IPS DF 4.7 (cell line): Measurements from ENCODE around the gene NSUN3.

ENCODE experiments used
- DNase-seq: peaks from one replicate; pipeline ENCODE4 v3.0.0-alpha.2; 2013; ENCODE audit warnings: low spot score; ENCODE audit errors: extremely low read depth

Gene NSUN3

DNA sequence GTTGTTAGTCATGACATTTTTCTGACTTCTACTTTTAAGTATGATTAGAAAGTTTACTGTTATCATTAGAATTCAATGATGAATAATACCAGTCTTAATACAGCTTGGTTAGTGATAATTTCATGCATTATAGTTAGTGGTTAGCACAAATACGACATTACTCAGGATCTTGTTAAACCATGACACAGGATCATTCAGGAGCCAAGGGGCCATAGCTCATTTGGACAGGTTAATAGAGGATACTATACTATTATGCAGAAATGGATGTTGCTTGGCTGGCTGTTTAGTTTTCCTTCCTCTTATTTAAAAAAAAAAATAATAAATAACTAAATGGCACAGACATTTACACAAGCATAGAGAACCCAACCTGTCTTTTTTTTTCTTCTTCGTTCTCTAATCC is 55.5 kb downstream of the NSUN3 start:
- no peak for DNase-seq

DNA sequence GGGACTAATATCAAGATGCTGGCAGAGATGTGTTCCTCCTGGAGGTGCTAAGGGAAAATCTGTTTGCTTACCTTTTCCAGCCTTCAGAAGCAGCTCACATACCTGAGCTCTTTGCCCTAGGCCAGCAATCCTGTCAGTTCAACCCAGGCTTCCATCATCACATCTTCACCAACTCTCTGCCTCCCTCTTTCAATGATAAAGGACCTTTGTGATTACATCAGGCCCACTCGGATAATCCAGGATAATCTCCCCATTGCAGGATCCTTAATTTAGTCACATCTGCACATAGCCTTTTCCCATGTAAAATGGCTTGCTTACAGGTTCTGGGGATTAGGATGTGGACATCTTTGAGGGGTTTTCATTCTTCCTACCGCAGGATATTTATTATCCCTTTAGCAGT is 58.3 kb downstream of the NSUN3 start:
- no peak for DNase-seq

- no peak for DNase-seq
These were observed 64.3 kb downstream of the NSUN3 start for GRCh38 chr3:94127115-94127514.

DNA sequence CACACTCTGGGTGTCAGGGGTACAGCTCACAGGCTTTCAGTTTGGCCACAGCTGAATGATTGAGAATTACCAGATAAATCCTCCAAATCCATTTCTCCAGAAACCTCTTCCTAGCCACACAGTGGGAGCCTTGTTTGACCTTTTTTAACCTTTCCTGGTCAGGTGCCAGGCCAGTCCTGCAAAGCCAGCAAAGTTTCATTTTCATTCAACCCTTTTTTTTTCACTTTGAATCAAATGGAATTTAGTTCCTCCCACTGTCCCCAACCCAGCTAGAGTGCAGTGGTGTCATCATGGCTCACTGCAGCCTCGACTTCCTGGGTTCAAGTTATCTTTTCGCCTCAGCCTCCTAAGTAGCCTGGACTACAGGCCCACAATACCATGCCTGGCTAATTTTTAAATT is 67.8 kb downstream of the NSUN3 start:
- DNase-seq, result no peak

GRCh38 chr3:94132777-94133176 is 69.9 kb downstream of the NSUN3 start:
- DNase-seq, result no peak

DNA sequence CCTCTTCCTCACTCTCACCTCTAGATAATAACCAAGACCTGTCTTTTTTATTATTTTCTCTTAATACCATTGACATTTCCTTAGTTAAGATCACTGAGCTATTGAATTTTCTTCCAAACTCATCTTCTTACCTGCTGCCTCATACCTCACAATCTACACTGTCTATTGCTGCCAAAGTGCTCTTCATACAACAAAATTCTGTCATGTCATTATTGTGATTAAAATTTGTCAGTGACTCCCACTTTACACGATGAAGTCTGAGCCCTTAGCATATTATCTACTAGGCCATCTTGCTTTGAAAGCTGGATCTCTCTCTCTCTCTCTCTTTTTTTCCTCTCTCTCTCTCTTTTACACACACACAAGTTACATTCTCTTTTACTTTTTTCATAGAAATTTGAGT is 73.3 kb downstream of the NSUN3 start:
- no peak for DNase-seq

- no peak for DNase-seq
These were observed 74.5 kb downstream of the NSUN3 start for GRCh38 chr3:94137377-94137776.

DNA sequence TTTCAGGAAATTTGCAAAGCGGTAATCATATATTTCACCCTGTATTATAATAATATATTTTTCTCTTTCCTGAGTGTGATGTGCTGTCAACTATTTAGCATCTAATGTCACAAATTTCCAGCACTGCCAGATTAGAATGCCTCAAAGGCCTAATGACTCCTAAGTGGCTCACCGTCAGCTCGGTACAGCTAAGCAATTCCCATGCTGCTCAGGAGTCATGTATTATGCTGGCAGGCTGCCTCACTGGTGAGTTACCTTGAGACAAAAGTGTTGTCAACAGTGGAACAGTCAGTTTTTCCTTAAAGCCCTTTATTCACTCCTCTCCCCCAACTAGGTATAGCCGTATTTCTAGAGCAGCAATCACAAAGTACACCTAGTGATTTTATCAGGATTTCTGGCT is 83.6 kb downstream of the NSUN3 start:
- no peak for DNase-seq

GRCh38 chr3:94147012-94147411 is 84.2 kb downstream of the NSUN3 start:
- no peak for DNase-seq

GRCh38 chr3:94150113-94150512 is 87.3 kb downstream of the NSUN3 start:
- no peak for DNase-seq

- no peak for DNase-seq
These were observed 93.8 kb downstream of the NSUN3 start for GRCh38 chr3:94156626-94157025.

DNA sequence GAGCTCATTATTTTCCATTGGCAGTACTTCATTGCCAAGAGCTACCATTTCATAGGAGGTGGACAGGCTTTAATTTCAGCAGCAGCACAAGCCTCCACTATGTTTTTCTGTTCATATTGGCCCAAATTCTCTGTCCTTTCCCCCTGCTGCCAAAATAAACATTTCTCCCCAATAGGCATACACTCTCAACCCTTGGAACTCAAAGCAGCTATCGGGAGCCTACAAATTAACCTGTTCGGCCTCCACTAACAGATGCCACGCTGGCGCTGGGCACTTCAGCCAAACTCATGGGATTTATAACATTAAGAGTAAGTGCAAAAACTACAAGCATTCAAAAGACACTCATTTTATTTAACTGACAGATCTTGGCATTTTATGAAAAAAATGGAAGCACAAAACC is 95.7 kb downstream of the NSUN3 start:
- no peak for DNase-seq

- DNase-seq, result no peak
These were observed 96.4 kb downstream of the NSUN3 start for GRCh38 chr3:94159062-94159828.

GRCh38 chr3:94162700-94163099 is 99.8 kb downstream of the NSUN3 start:
- no peak for DNase-seq

DNA sequence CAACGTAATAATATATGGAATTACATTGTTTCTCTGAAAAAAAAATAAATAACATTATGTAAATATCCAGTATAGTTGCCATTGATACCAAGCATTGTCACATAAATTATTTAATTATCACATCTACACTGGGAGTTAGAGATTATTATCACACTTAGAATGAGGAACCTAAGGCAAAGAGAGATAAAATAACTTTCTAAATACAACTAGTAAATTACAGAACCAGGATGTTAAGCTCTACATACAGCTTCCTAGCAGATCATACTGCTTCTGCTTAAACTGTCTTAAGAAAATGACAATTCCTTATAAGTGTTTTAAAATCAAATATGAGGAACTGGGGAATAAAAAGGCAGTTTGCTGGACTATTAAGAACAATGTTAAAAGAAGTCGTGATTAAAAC is 104.5 kb downstream of the NSUN3 start:
- DNase-seq, result no peak

- no peak for DNase-seq
These were observed 104.9 kb downstream of the NSUN3 start for GRCh38 chr3:94167796-94168195.

GRCh38 chr3:94171954-94172353 is 109.1 kb downstream of the NSUN3 start:
- no peak for DNase-seq

DNA sequence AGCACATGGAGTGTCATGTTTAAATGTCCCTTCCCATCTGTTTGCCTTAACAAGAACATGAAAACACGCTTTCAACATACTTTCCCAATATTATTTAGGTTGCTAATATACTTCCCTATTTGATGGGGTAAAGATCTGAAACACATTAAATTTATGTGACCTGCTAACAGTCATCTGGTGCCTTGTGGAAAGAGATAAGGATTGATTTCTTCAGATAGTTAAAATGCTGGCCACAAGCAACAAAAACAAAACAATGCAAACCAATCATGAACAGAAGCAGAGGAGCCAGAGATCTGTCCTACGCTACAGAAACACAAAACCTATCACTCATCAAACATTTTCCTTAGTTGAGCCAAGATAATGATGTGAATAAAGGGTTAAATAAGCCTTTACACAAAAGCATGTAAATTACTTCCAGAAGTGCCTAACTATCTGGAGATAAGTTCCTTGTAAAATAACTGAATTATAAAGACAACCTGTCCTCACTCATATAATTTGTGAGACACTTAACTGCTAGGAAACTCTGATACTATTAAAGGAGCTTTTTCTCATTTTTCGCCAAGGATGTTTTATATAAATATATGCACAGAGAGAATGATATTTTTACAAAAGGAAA is 109.9 kb downstream of the NSUN3 start:
- DNase-seq, result no peak

DNA sequence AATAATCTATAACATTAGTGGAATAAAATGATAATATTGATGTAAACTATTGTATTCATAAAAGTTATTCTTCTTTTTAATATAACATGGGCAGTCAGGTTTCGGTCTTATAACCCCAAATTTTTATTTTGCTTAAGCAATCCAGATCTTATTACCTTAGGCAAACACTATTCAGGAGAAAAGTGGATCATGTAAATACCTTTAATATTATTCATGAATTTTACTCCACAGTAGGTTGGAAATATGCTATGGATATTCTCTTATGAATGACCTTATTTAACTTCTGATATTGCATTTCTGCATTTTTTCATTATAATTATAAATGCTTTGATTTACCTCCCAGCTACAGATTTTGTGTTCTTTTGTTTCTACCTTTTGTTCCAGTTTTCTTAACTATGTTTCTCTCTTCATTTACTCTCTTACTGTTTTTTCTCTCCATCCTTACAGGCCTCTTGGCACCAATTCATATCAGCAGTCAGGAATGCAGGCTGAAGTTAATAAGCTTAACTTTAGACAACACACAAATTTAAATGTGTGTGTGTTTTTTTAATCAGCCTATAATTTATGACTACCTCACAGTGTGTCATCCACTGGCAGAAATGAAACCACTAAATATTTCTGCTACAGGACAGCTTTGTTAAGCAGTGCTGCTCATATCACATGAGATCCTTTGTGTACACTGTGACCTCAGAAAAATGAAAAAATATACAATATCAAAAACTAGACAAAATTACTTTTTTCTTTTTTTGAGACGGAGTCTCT is 111.0 kb downstream of the NSUN3 start:
- no peak for DNase-seq

- no peak for DNase-seq
These were observed 112.8 kb downstream of the NSUN3 start for GRCh38 chr3:94175677-94176076.

- no peak for DNase-seq
These were observed 114.3 kb downstream of the NSUN3 start for GRCh38 chr3:94176988-94177745.
